Keratinocyte (primary cell): ENCODE measurements around the gene PHOX2A.
"Not testable (repeated sequence)": the region's sequence is repeated elsewhere in the genome, so short reads cannot be mapped to it uniquely, and the experiment has no call there.

Experiments
- EZH2 ChIP-seq: IDR thresholded peaks from one replicate; pipeline ENCODE4 v1.6.1; 2012; ENCODE audit warnings: inconsistent platforms, mild to moderate bottlenecking, low read length, moderate library complexity
- TF ChIP-seq, protein P1 (sequence below), 3 experiments: IDR thresholded peaks in 1 of 3; conservative IDR thresholded peaks in 1 of 3; optimal IDR thresholded peaks in 1 of 3; 2 replicates in 2 of 3; 3 replicates in 1 of 3; pipeline versions ENCODE3 to v1.5.1; 2011; ENCODE audit warnings: low read length in 3 of 3, mild to moderate bottlenecking in 3 of 3, moderate library complexity in 2 of 3, control low read depth in 1 of 3, inconsistent platforms in 1 of 3; ENCODE audit not compliant: insufficient read depth in 2 of 3; ENCODE audit errors: extremely low read depth in 1 of 3

DNA sequence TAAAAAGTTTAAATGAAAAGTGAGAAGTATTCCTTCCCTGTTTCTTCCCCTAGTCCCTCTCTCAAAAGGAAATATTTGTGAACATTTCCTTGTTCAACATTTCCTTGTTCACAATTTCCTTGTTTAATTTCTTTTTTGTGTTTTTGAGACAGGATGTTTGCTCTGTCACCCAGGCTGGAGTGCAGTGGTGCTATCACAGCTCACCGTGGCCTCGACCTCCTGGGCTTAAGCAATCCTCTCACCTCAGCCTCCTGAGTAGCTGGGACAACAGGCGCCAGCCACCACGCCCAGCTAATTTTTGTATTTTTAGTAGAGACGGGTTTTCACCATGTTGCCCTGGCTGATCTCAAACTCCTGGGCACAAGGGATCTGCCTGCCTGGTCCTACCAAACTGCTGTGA lies 23.0 kb upstream of the PHOX2A start:
- TF ChIP-seq, protein P1, sequence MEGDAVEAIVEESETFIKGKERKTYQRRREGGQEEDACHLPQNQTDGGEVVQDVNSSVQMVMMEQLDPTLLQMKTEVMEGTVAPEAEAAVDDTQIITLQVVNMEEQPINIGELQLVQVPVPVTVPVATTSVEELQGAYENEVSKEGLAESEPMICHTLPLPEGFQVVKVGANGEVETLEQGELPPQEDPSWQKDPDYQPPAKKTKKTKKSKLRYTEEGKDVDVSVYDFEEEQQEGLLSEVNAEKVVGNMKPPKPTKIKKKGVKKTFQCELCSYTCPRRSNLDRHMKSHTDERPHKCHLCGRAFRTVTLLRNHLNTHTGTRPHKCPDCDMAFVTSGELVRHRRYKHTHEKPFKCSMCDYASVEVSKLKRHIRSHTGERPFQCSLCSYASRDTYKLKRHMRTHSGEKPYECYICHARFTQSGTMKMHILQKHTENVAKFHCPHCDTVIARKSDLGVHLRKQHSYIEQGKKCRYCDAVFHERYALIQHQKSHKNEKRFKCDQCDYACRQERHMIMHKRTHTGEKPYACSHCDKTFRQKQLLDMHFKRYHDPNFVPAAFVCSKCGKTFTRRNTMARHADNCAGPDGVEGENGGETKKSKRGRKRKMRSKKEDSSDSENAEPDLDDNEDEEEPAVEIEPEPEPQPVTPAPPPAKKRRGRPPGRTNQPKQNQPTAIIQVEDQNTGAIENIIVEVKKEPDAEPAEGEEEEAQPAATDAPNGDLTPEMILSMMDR (optimal IDR thresholded peaks at IDR 0.05 in 1 of 3, IDR thresholded peaks at IDR 0.05 in 1 of 3, conservative IDR thresholded peaks at IDR 0.05 in 1 of 3; ENCODE audit: extremely low read depth in 1 of 3, insufficient read depth in 2 of 3, low read length in 3 of 3) = not testable (repeated sequence)
- TF ChIP-seq EZH2 = not testable (repeated sequence)
